Measurements from ENCODE around the gene SIRPA.

DNA sequence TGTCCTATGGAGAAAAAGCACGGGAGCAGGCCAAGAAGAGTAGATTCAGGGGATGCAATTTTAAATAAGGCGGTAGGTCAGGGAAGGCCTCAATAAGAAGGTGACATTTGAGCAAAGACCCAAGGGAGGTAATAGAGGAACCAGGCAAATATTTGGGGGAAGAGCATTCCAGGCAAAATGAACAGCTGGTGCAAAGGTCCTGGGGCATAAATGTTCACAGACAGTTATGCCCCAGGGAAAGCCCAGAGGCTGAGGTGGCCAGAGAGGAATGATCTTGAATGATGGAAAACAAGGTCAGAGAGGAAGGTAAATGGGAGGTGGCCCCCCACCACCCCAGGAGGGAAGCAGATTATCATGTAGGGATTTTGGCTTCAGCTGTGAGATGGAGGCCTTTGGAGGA is 47.4 kb upstream of the SIRPA start:
- TF ChIP-seq, protein P1, sequence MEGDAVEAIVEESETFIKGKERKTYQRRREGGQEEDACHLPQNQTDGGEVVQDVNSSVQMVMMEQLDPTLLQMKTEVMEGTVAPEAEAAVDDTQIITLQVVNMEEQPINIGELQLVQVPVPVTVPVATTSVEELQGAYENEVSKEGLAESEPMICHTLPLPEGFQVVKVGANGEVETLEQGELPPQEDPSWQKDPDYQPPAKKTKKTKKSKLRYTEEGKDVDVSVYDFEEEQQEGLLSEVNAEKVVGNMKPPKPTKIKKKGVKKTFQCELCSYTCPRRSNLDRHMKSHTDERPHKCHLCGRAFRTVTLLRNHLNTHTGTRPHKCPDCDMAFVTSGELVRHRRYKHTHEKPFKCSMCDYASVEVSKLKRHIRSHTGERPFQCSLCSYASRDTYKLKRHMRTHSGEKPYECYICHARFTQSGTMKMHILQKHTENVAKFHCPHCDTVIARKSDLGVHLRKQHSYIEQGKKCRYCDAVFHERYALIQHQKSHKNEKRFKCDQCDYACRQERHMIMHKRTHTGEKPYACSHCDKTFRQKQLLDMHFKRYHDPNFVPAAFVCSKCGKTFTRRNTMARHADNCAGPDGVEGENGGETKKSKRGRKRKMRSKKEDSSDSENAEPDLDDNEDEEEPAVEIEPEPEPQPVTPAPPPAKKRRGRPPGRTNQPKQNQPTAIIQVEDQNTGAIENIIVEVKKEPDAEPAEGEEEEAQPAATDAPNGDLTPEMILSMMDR (IDR thresholded peaks at IDR 0.05; ENCODE audit: low read depth, low read length) = no peak
- TF ChIP-seq EZH2phosphoT487 (IDR thresholded peaks at IDR 0.05; ENCODE audit: low read depth) = no peak
